Effector CD8-positive, alpha-beta T cell (primary cell): ENCODE data around the gene LAMA5.
A peak's percentile ranks its signal among the peaks of the same experiment; 100 is the strongest.

Source experiments
- DNase-seq: peaks from one replicate; lab custom pipeline; 2025; lab: John Stamatoyannopoulos, UW

LAMA5 gene

GRCh38 chr20:62305149-62305764 lies 61.9 kb downstream of the LAMA5 start:
- no peak for DNase-seq

GRCh38 chr20:62304331-62305148 lies 62.6 kb downstream of the LAMA5 start:
- DNase-seq: no peak

GRCh38 chr20:62303340-62304226 lies 63.5 kb downstream of the LAMA5 start:
- no peak for DNase-seq

GRCh38 chr20:62303062-62303339 lies 64.1 kb downstream of the LAMA5 start:
- DNase-seq: no peak

DNA sequence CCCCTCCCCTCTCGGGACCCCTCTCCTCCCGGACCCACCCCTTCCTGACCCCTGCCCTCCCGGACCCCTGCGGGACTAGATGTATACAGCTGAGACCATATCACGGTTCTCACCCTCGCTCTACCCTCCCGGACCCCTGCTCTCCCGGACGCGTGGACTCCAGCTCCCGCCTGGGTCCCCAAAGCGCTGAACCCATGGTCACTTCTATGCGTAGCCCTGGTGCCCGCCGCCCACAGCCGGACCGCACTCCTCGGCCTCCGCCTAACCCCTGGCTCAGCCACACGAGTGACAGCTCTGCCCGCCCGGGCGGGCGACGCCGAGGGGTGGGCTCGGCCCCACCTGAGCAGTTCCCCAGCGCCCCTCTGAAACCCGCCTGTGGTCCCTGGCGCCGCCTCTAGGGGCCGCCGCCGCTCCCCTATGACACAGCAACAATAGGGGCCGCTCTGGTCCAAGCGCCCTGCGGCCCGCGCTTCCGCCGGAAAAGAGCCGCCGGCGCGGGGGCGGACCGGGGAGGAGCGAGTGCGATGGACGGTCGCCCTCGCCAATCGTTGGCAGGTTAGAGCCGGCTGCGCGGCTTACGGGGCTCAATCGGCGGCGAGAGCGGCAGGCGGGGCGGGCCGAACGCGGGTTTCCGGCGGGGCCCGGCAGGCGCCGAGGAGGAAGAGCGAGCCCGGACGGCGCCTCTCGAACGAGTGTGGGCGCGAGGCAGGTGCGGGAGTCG lies 64.6 kb downstream of the LAMA5 start, which contains the start of gene ADRM1:
TSS of gene ADRM1 (plus strand) at position 657 of the 721 bp plus-strand sequence. CDS start 572 bp downstream, outside the sequence.
- DNase-seq: peak; percentile 92

DNA sequence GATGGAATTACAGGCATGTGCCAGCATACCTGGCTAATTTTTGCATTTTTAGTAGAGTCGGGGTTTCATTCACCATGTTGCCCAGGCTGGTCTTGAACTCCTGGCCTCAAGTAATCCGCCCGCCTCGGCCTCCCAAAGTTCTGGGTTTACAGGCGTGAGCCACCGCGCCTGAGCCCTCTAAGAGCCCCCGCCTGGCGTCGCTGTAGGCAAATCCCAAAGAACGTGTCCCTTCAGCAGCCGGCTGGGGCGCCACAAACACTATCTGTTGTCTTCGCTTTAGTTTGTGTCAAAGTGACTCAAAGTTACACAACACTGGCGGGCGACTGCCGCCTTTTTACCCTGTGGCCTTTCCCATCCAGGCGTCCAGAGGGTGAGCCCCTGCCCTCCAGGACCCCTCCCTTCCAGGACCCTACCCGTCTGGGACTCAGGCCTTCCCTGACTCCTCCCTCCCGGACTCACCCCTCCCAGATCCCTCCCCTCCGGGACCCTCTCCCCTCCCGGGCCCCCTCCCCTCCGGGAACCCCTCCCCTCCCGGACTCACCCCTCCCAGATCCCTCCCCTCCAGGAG lies 65.3 kb downstream of the LAMA5 start:
- DNase-seq: peak; percentile 70

GRCh38 chr20:62301111-62301668 lies 65.9 kb downstream of the LAMA5 start:
- no peak for DNase-seq

DNA sequence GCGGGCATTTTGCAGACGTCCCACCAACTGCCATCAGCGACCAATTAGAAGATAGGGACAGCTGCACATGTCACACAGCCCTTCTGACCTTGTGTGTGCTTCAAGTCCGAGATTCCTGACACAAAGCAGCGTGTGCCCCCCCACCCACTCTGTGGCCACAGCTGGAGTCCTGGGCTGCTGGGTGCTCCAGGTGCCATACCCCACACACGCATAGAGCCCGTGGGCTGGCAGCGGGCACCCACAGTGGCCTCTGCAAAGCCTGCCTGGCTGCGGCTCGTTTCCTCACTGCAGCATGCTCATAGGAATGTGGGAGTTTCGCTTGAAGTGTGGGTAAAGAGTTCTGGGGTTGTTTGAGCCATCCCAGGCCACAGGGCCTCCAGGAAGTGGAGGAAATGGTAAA lies 66.8 kb downstream of the LAMA5 start:
- DNase-seq: no peak

DNA sequence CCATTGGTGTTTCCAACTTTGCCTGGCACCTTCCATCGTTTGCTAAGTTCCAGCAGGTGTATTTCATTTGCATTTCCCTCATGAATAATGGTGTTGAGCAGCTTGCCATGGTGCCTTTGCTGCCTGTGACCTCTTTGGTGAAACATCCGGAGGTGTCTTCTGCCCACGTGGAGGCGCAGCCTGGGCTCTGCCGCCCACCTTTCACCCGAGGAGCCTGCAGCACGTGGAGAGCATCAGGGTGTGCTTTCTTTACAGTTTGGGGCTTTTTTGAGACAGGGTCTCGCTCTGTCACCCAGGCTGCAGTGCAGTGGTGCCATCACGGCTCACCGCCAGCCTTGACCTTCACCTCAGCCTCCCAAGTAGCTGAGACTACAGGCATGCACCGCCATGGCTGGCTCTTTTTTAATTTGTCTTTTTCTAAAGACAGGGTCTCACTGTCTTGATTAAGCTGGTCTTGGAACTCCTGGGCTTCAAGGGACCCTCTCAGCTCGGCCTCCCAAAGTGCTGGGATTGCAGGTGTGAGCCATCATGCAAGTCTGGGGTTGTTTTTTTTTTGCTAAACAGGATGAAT lies 67.4 kb downstream of the LAMA5 start:
- no peak for DNase-seq

GRCh38 chr20:62298577-62299249 lies 68.4 kb downstream of the LAMA5 start:
- DNase-seq: no peak

- no peak for DNase-seq
These were observed 69.5 kb downstream of the LAMA5 start for GRCh38 chr20:62297449-62298227.

- no peak for DNase-seq
These were observed 70.2 kb downstream of the LAMA5 start for GRCh38 chr20:62296724-62297448.

GRCh38 chr20:62294516-62294915 lies 72.6 kb downstream of the LAMA5 start:
- no peak for DNase-seq

- DNase-seq: no peak
These were observed 73.2 kb downstream of the LAMA5 start for GRCh38 chr20:62293946-62294345.

GRCh38 chr20:62293111-62293784 lies 73.9 kb downstream of the LAMA5 start:
- no peak for DNase-seq

- DNase-seq: no peak
These were observed 75.0 kb downstream of the LAMA5 start for GRCh38 chr20:62292108-62292507.

DNA sequence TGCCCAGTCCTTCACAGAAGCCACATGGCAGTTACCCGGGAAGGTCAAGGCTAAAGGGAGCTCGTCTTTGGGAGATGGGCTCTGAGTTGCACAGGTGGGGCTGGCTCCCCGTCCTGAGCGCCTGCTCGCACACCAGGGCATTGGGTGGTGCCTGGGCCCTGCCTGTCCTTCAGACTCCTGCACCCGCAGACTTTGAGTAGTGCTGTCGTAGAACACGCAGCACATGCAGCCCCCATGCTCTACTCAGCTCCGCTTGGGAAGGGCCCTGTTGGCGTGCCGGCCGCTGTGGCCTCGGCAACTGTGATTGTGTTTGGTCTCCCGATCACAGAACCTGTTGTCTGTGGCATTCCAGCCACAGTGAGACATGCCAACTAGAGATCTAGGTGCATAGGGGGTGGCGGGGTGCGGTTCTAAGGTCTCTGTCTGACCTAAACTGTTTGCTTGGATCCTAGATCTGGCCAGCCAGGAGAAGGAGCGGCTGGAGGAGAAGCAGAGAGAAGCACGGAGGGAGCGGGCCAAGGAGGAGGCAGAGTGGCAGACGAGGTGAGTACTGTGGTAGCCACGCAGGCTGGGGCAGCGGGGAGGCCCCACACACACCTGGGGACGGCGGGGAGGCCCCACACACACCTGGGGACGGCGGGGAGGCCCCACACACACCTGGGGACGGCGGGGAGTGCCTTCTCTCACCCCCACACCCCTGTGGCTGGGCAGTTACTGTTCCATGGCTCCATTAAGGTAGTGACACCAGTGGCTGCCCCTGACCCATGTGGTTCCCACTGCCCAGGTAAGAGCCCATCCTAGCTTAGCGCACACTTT lies 75.7 kb downstream of the LAMA5 start:
- no peak for DNase-seq
